ENCODE results near the gene DIS3L2.

DNA sequence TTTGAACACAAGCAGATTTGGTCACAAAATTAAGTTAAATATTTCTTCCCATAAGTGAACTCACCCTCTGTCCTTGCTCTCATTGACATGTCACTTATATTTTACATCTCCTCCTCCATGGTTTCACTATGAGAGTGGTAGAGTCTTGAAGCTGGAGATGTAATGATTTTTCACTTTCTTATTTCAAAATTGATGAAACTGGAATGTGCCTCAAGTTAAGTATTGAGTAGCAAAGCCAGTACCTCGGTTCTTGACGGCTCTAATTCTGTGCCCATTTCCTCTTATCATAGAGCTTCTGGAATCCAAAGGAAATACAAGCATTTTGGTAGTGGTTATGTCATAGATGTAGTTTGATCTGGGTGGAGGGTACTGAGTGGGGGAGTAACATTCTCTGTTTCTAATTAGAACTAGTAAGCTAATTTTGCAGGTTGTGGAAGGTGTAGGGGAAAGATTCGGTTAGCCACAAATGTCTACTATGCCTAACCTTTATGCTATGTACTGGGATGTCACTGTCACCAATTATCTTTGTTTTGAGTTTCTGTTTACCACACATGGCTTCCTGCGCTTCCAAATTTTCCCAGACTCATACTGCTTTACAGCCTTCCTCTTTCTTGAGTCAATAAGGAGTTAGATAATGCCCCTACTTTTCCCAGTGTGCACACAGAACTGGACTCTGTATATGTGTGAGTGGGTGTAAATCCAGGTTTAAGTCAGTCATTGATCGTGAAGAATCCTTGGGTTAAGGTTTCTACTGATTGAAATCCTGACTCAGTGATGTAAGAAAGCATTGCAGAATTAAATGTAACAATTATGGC, 96.8 kb downstream of the DIS3L2 start:
- TF ChIP-seq, protein P1, sequence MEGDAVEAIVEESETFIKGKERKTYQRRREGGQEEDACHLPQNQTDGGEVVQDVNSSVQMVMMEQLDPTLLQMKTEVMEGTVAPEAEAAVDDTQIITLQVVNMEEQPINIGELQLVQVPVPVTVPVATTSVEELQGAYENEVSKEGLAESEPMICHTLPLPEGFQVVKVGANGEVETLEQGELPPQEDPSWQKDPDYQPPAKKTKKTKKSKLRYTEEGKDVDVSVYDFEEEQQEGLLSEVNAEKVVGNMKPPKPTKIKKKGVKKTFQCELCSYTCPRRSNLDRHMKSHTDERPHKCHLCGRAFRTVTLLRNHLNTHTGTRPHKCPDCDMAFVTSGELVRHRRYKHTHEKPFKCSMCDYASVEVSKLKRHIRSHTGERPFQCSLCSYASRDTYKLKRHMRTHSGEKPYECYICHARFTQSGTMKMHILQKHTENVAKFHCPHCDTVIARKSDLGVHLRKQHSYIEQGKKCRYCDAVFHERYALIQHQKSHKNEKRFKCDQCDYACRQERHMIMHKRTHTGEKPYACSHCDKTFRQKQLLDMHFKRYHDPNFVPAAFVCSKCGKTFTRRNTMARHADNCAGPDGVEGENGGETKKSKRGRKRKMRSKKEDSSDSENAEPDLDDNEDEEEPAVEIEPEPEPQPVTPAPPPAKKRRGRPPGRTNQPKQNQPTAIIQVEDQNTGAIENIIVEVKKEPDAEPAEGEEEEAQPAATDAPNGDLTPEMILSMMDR (IDR thresholded peaks at IDR 0.05): no peak
- TF ChIP-seq POLR2A (IDR thresholded peaks at IDR 0.05): no peak

Measured in uterus (tissue), 2 donors.